OCI-LY7 (cell line): Measurements from ENCODE around the gene NDOR1. TPM values are rescaled to one million over a fixed set of nuclear protein-coding genes. Genes with fewer than 3 reads are reported as not detected.

Experiments used
- BruUV-seq: library from RNA; stranded (reverse); fragments of 400-500 nt; replicated peaks from 2 replicates; lab custom pipeline; 2021; lab: Mats Ljungman, UMichigan
- CTCF ChIA-PET: fragments of 300-600 bp; sonication (Branson Sonifier 250); formaldehyde crosslinking; loops from one replicate; lab custom pipeline; 2022; ENCODE audit warnings: antibody characterized with exemption; ENCODE audit not compliant: unreplicated experiment; lab: Charles Lee
- POLR2A ChIA-PET: fragments of 300-600 bp; sonication (Branson Sonifier 250); formaldehyde crosslinking; loops from one replicate; lab custom pipeline; 2022; ENCODE audit warnings: antibody characterized with exemption; lab: Charles Lee
- DNase-seq: peaks from one replicate; pipeline ENCODE4 v3.0.0-alpha.2; 2015; ENCODE audit warnings: low spot score
- H2AFZ ChIP-seq: fragments of 200-600 bp; sonication (generic), shearing (Covaris generic); 2 replicates; pipeline ENCODE4 v1.6.1; 2014; ENCODE audit warnings: mild to moderate bottlenecking, antibody characterized with exemption, low read length, moderate library complexity
- H3K27ac ChIP-seq: fragments of 200-600 bp; sonication (generic); 2 replicates; pipeline ENCODE4 v1.5.1; 2014; ENCODE audit warnings: mixed run types, low read depth, mild to moderate bottlenecking, moderate library complexity, low read length, inconsistent platforms; ENCODE audit not compliant: poor library complexity, severe bottlenecking
- H3K36me3 ChIP-seq: fragments of 200-600 bp; sonication (generic); 2 replicates; pipeline ENCODE4 v1.6.1; 2014; ENCODE audit warnings: mild to moderate bottlenecking, antibody characterized with exemption, low read length, moderate library complexity, mixed read lengths; ENCODE audit not compliant: insufficient read depth
- H3K4me1 ChIP-seq: fragments of 200-600 bp; sonication (generic); 2 replicates; pipeline ENCODE4 v1.5.1; 2014; ENCODE audit warnings: mild to moderate bottlenecking, low read length; ENCODE audit not compliant: insufficient read depth, poor library complexity, severe bottlenecking
- H3K4me2 ChIP-seq: fragments of 200-600 bp; sonication (generic); 2 replicates; pipeline ENCODE4 v1.6.1; 2014; ENCODE audit warnings: mild to moderate bottlenecking, low read length
- H3K4me3 ChIP-seq: fragments of 200-600 bp; sonication (generic); 2 replicates; pipeline ENCODE4 v1.5.1; 2014; ENCODE audit warnings: mild to moderate bottlenecking, low read depth, low read length; ENCODE audit not compliant: poor library complexity, severe bottlenecking
- H3K79me2 ChIP-seq: fragments of 200-600 bp; sonication (generic); 2 replicates; pipeline ENCODE4 v1.6.1; 2016; ENCODE audit warnings: low read depth, mild to moderate bottlenecking, low read length, moderate library complexity, mixed read lengths; ENCODE audit not compliant: insufficient read depth
- H3K9me2 ChIP-seq: fragments of 200-600 bp; sonication (generic); 2 replicates; pipeline ENCODE4 v1.6.1; 2016; ENCODE audit warnings: mild to moderate bottlenecking, low read length, mixed read lengths; ENCODE audit not compliant: insufficient read depth
- H3K9me3 ChIP-seq: fragments of 200-600 bp; sonication (generic); 2 replicates; pipeline ENCODE4 v1.6.1; 2014; ENCODE audit warnings: mild to moderate bottlenecking, mixed run types, low read length, mixed read lengths
- H4K20me1 ChIP-seq: fragments of 200-600 bp; sonication (generic); 2 replicates; pipeline ENCODE4 v1.6.1; 2014; ENCODE audit warnings: mild to moderate bottlenecking, antibody characterized with exemption, low read length, moderate library complexity, mixed read lengths; ENCODE audit not compliant: insufficient read depth
- EZH2phosphoT487 ChIP-seq: fragments of 200-600 bp; sonication (generic); IDR thresholded peaks from 2 replicates; pipeline ENCODE4 v1.6.1; 2018; ENCODE audit warnings: low read depth, borderline replicate concordance, mild to moderate bottlenecking, mixed run types, antibody characterized with exemption, low read length, moderate library complexity, mixed read lengths
- intact Hi-C: fragments of 100-400 bp; cut with micrococcal nuclease; formaldehyde crosslinking; loops from one replicate; pipeline ENCODE4 v1.10.0; 2022; ENCODE audit not compliant: unreplicated experiment
- total RNA-seq, 2 experiments: library from RNA; depleted of rRNA in 1 of 2; stranded (reverse); fragments of >200 nt in 1 of 2; shearing (Covaris generic) in 1 of 2; gene quantifications; 2 replicates each; pipeline ENCODE4 v1.2.3, GENCODE V29; 2014 to 2022
- TF ChIP-seq, protein P1 (sequence below): fragments of 200-600 bp; sonication (generic); conservative IDR thresholded peaks from 2 replicates; pipeline ENCODE4 v1.5.1; 2014; ENCODE audit warnings: mild to moderate bottlenecking, antibody characterized with exemption, low read length, moderate library complexity, mixed read lengths

The NDOR1 gene
- total RNA-seq, 2 experiments from 2014 or later = 30.4 to 61.9 TPM

GRCh38 chr9:137181680-137182079, 23.8 kb upstream of the NDOR1 start:
- Histone ChIP-seq H3K9me3 (no peaks in the 10 kb centered on the region), H3K4me1 (peaks cover 5% of the 10 kb centered on the region), H3K79me2 (peaks cover 4% of the 10 kb centered on the region; the same call in 1 of the 2 replicates), H3K27ac (no peak overlapping the region), H3K36me3 (peaks cover 71% of the 10 kb centered on the region), H3K4me3 (no peak overlapping the region), H3K9me2 (no peaks in the 10 kb centered on the region), H3K4me2 (no peak overlapping the region), H4K20me1 (no peaks in the 10 kb centered on the region; the same call in 1 of the 2 replicates), H2AFZ (no peak overlapping the region)
- intact Hi-C loops = no loop called here
- POLR2A ChIA-PET = no interaction called here
- BruUV-seq = no TSS peak
- DNase-seq = no peak
- CTCF ChIA-PET = no interaction called here
- TF ChIP-seq, protein P1, sequence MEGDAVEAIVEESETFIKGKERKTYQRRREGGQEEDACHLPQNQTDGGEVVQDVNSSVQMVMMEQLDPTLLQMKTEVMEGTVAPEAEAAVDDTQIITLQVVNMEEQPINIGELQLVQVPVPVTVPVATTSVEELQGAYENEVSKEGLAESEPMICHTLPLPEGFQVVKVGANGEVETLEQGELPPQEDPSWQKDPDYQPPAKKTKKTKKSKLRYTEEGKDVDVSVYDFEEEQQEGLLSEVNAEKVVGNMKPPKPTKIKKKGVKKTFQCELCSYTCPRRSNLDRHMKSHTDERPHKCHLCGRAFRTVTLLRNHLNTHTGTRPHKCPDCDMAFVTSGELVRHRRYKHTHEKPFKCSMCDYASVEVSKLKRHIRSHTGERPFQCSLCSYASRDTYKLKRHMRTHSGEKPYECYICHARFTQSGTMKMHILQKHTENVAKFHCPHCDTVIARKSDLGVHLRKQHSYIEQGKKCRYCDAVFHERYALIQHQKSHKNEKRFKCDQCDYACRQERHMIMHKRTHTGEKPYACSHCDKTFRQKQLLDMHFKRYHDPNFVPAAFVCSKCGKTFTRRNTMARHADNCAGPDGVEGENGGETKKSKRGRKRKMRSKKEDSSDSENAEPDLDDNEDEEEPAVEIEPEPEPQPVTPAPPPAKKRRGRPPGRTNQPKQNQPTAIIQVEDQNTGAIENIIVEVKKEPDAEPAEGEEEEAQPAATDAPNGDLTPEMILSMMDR = no peak
- no peak for TF ChIP-seq EZH2phosphoT487

- Histone ChIP-seq H3K9me3 (no peaks in the 10 kb centered on the region), H3K27ac (no peak overlapping the region), H4K20me1 (peaks cover 6% of the 10 kb centered on the region; the same call in 1 of the 2 replicates), H3K4me1 (peaks cover 15% of the 10 kb centered on the region), H3K36me3 (peaks cover 67% of the 10 kb centered on the region), H3K4me2 (no peak overlapping the region), H2AFZ (no peak overlapping the region), H3K9me2 (no peaks in the 10 kb centered on the region), H3K79me2 (peaks cover 16% of the 10 kb centered on the region), H3K4me3 (no peak overlapping the region)
- BruUV-seq = no TSS peak
- TF ChIP-seq EZH2phosphoT487 = no peak
- TF ChIP-seq, protein P1 = no peak
- DNase-seq = no peak
- POLR2A ChIA-PET = interaction anchor here (1.0 kb wide), 1 partner anchor 32 kb away, joined by 6 read pairs; no protein-coding TSS in a partner anchor
- intact Hi-C loops = no loop called here
- CTCF ChIA-PET = no interaction called here
These were observed 22.7 kb upstream of the NDOR1 start for GRCh38 chr9:137182836-137183235.

- DNase-seq = no peak
- Histone ChIP-seq H3K9me3 (no peaks in the 10 kb centered on the region), H2AFZ (no peak overlapping the region), H3K4me1 (peaks cover 15% of the 10 kb centered on the region), H3K9me2 (no peaks in the 10 kb centered on the region), H3K4me2 (no peak overlapping the region), H3K4me3 (no peak overlapping the region), H3K79me2 (peaks cover 20% of the 10 kb centered on the region), H3K27ac (no peak overlapping the region), H3K36me3 (peaks cover 58% of the 10 kb centered on the region), H4K20me1 (peaks cover 6% of the 10 kb centered on the region; the same call in 1 of the 2 replicates)
- TF ChIP-seq, protein P1 = no peak
- no peak for TF ChIP-seq EZH2phosphoT487
- intact Hi-C loops = no loop called here
- BruUV-seq = no TSS peak
- ChIA-PET POLR2A (no interaction called here), CTCF (no interaction called here)
These were observed 21.4 kb upstream of the NDOR1 start for GRCh38 chr9:137183980-137184595.
